SJSA1 (cell line): ENCODE results near the gene KCNG2. TPM values are rescaled to one million over a fixed set of nuclear protein-coding genes. Genes with fewer than 3 reads are reported as not detected.

Source experiments
- DNase-seq, 2 experiments: peaks; one replicate each; pipeline ENCODE4 v3.0.0-alpha.2; 2015 to 2020; ENCODE audit warnings: low spot score in 2 of 2, low read depth in 1 of 2
- H3K27ac ChIP-seq: fragments of 250-450 bp; sonication (Bioruptor Pico); 2 replicates; pipeline ENCODE4 v1.5.1; 2020; ENCODE audit warnings: mild to moderate bottlenecking, moderate library complexity
- H3K27me3 ChIP-seq: fragments of 250-450 bp; sonication (Bioruptor Pico); replicated peaks from 2 replicates; pipeline ENCODE4 v1.5.1; 2020; ENCODE audit warnings: mild to moderate bottlenecking, moderate library complexity
- H3K36me3 ChIP-seq: fragments of 250-450 bp; sonication (Bioruptor Pico); 2 replicates; pipeline ENCODE4 v1.5.1; 2020; ENCODE audit warnings: mild to moderate bottlenecking
- H3K4me1 ChIP-seq: fragments of 250-450 bp; sonication (Bioruptor Pico); replicated peaks from 2 replicates; pipeline ENCODE4 v1.6.1; 2021; ENCODE audit warnings: mild to moderate bottlenecking
- H3K4me3 ChIP-seq: fragments of 250-450 bp; sonication (Bioruptor Pico); 2 replicates; pipeline ENCODE4 v1.5.1; 2020; ENCODE audit warnings: mild to moderate bottlenecking
- H3K9me3 ChIP-seq: fragments of 250-450 bp; sonication (Bioruptor Pico); replicated peaks from 2 replicates; pipeline ENCODE4 v1.5.1; 2020; ENCODE audit warnings: mild to moderate bottlenecking
- total RNA-seq: library from RNA; depleted of rRNA; stranded (reverse); fragments of >200 nt; shearing (Covaris generic); gene quantifications from 2 replicates; pipeline ENCODE4 v1.2.3, GENCODE V29; 2014

KCNG2 gene
- total RNA-seq, 1 experiment from 2014 or later: not detected

DNA sequence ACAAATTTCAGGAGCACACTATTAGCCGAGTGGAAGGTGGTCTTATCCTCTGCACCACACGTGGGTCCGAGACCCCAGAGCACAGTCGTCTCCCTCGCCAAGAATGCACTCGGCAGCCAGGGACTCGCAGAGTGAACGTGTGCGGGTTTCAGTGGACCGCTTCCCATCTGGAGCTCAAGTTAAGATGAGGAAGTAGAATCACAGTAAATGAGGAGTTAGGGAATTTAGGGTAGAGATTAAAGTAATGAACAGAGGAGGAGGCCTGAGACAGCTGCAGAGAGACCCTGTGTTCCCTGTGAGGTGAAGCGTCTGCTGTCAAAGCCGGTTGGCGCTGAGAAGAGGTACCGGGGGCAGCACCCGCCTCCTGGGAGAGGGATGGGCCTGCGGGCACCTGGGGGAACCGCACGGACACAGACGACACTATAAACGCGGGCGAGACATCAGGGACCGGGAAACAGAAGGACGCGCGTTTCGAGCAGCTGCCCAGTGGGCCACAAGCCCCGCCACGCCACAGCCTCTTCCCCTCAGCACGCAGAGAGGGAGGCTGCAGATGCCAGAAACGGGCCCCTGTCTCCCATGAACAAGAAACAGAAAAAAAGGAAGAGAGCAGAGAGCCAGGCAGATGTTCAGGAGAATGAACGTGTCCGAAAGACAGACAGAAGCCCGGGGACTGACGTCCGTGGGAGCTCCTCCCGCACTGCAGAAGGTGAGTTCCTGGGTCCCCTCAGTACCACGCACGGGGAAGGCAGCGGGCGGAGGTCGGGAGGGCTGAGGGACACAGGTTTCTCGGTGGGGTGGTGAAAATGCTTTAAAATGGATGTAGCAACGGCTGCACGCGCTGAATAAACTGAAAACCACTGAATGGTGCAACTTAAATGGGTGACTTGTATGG, 5.4 kb upstream of the KCNG2 start:
- Histone ChIP-seq H3K27ac (peak overlapping the region; percentile 14; the same call in 1 of the 2 replicates), H3K4me3 (no peak overlapping the region), H3K27me3 (peaks cover 19% of the 10 kb centered on the region), H3K36me3 (no peaks in the 10 kb centered on the region), H3K4me1 (peaks cover 12% of the 10 kb centered on the region), H3K9me3 (peaks cover 7% of the 10 kb centered on the region; the same call in 1 of the 2 replicates)
- no peak for DNase-seq

- Histone ChIP-seq H3K27me3 (peaks cover 17% of the 10 kb centered on the region), H3K4me3 (no peak overlapping the region)
These were observed 4.8 kb upstream of the KCNG2 start for GRCh38 chr18:79792988-79793355.

DNA sequence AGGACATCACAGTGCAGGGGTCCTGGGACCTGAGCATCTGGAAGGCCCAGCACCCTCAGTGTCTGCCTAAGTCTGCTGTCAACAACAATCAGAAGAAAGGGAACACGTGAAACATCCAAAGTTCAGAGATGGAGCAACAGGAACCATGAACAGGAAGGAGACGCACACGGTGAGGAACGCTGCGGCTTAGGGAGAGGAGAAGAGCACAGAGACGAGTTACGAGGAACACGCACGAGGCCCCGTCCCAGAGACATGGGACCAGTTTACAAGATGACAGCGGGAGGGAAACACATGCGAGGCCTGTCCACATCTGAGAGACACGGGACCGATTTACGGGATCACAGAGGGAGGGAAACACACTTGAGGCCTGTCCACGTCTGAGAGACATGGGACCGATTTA, 2.9 kb upstream of the KCNG2 start:
- Histone ChIP-seq H3K9me3 (no peaks in the 10 kb centered on the region; the same call in 1 of the 2 replicates), H3K4me3 (no peak overlapping the region), H3K27me3 (peaks cover 30% of the 10 kb centered on the region), H3K27ac (no peak overlapping the region), H3K36me3 (no peaks in the 10 kb centered on the region), H3K4me1 (peaks cover 12% of the 10 kb centered on the region)
- DNase-seq: no peak

More at GRCh38 chr18:79792988-79793355, 4.8 kb upstream of the KCNG2 start:
- Histone ChIP-seq H3K9me3 (peaks cover 6% of the 10 kb centered on the region; the same call in 1 of the 2 replicates), H3K27ac (no peak overlapping the region), H3K4me1 (peaks cover 12% of the 10 kb centered on the region), H3K36me3 (no peaks in the 10 kb centered on the region)
- DNase-seq: no peak

GRCh38 chr18:79795446-79795845, 2.3 kb upstream of the KCNG2 start:
- Histone ChIP-seq H3K27me3 (peaks cover 31% of the 10 kb centered on the region), H3K27ac (no peak overlapping the region), H3K4me1 (peaks cover 12% of the 10 kb centered on the region), H3K36me3 (no peaks in the 10 kb centered on the region), H3K9me3 (no peaks in the 10 kb centered on the region; the same call in 1 of the 2 replicates), H3K4me3 (no peak overlapping the region)
- no peak for DNase-seq

GRCh38 chr18:79796016-79796415, 1.7 kb upstream of the KCNG2 start:
- Histone ChIP-seq H3K4me1 (peaks cover 10% of the 10 kb centered on the region), H3K36me3 (no peaks in the 10 kb centered on the region), H3K27ac (no peak overlapping the region), H3K27me3 (peaks cover 31% of the 10 kb centered on the region), H3K4me3 (no peak overlapping the region), H3K9me3 (no peaks in the 10 kb centered on the region; the same call in 1 of the 2 replicates)
- DNase-seq: no peak

- peaks cover 4% of the 10 kb centered on the region for H3K4me1 ChIP-seq
- H3K9me3 ChIP-seq: no peaks in the 10 kb centered on the region; the same call in 1 of the 2 replicates
- no peak overlapping the region for H3K4me3 ChIP-seq
- no peak for DNase-seq
- H3K27ac ChIP-seq: no peak overlapping the region
- H3K27me3 ChIP-seq: peaks cover 31% of the 10 kb centered on the region
- H3K36me3 ChIP-seq: no peaks in the 10 kb centered on the region
These were observed 970 bp upstream of the KCNG2 start for GRCh38 chr18:79796531-79797405.

- Histone ChIP-seq H3K4me1 (no peaks in the 10 kb centered on the region), H3K9me3 (no peaks in the 10 kb centered on the region; the same call in 1 of the 2 replicates), H3K27me3 (peaks cover 31% of the 10 kb centered on the region), H3K36me3 (no peaks in the 10 kb centered on the region), H3K27ac (no peak overlapping the region), H3K4me3 (no peak overlapping the region)
- DNase-seq: no peak
These were observed 734 bp downstream of the KCNG2 start for GRCh38 chr18:79798346-79798998.

GRCh38 chr18:79798999-79799370, 1.2 kb downstream of the KCNG2 start:
- H3K27ac ChIP-seq: no peak overlapping the region
- no peak overlapping the region for H3K4me3 ChIP-seq
- DNase-seq: no peak
- H3K4me1 ChIP-seq: no peaks in the 10 kb centered on the region
- H3K9me3 ChIP-seq: no peaks in the 10 kb centered on the region; the same call in 1 of the 2 replicates
- H3K27me3 ChIP-seq: peaks cover 31% of the 10 kb centered on the region
- H3K36me3 ChIP-seq: no peaks in the 10 kb centered on the region

DNA sequence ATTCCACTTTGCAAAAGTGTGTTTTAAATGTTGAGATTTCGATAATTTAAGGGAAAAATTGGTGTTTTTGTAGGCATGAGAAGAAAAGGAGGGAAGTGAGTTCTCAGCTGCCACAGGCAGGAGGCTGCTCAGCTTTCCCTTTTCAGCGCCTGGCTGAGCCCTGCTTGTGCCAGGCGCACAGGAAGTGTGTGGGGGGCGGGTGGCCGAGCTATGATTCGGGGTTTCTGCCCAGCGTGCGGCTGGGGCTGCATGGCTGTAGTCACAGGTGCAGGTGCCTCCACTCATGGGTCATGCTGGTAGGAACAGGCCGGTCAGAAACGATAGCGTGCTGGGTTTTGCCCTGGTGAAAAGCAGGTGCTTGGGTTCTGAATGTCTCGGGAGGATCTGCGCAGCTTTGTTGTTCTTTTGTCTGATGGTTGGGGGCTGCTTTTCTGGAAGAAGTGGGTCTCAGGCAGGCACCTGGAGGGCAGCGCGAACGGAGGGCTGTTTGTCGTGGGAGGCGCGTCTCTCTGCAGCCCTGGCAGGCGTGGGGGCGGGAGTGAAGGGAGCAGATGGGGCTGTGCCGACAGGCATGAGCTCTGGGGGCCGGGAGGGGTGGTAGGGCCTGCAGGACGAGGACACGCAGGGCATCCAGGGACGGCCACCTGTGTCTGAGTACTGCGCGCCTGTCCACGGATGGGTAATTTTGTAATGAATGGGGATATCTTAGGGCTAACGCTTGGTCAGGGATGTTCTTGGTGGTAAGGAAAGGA, 2.1 kb downstream of the KCNG2 start:
- Histone ChIP-seq H3K4me3 (no peak overlapping the region), H3K27me3 (peaks cover 31% of the 10 kb centered on the region), H3K9me3 (no peaks in the 10 kb centered on the region; the same call in 1 of the 2 replicates), H3K4me1 (no peaks in the 10 kb centered on the region), H3K36me3 (no peaks in the 10 kb centered on the region), H3K27ac (no peak overlapping the region)
- DNase-seq: no peak

GRCh38 chr18:79800371-79801180, 2.8 kb downstream of the KCNG2 start:
- H3K9me3 ChIP-seq: no peaks in the 10 kb centered on the region; the same call in 1 of the 2 replicates
- no peak for DNase-seq
- H3K27me3 ChIP-seq: peaks cover 31% of the 10 kb centered on the region
- H3K36me3 ChIP-seq: no peaks in the 10 kb centered on the region
- H3K4me1 ChIP-seq: no peaks in the 10 kb centered on the region
- H3K27ac ChIP-seq: no peak overlapping the region
- no peak overlapping the region for H3K4me3 ChIP-seq

DNA sequence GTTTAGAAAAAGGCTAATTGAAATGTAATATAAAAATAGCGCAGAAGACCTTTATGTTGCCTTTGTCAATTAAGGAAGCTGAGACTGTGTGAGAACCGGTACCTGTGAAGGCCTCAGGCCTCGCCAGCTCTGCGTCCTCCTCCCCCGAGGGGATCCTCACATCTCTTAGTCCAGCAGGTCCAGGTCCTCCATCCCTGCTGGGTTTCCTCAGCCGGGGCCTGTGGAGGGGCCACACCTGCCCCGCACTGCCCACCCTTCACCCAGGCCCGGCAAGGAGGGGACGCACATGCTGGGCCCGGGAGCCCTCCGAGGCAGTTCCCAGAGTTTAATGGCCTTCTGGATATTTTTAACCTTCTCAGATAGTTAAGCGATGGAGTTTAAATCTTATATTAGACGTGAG, 3.5 kb downstream of the KCNG2 start:
- DNase-seq: no peak
- Histone ChIP-seq H3K36me3 (no peaks in the 10 kb centered on the region), H3K27me3 (peaks cover 31% of the 10 kb centered on the region), H3K4me1 (no peaks in the 10 kb centered on the region), H3K4me3 (no peak overlapping the region), H3K27ac (no peak overlapping the region), H3K9me3 (no peaks in the 10 kb centered on the region; the same call in 1 of the 2 replicates)

- no peaks in the 10 kb centered on the region; the same call in 1 of the 2 replicates for H3K9me3 ChIP-seq
- H3K36me3 ChIP-seq: no peaks in the 10 kb centered on the region
- H3K4me3 ChIP-seq: no peak overlapping the region
- DNase-seq: no peak
- no peaks in the 10 kb centered on the region for H3K4me1 ChIP-seq
- peaks cover 29% of the 10 kb centered on the region for H3K27me3 ChIP-seq
- H3K27ac ChIP-seq: no peak overlapping the region
These were observed 3.9 kb downstream of the KCNG2 start for GRCh38 chr18:79801641-79802040.
